NCI-H1417 treated with DMSO at 0.1 percent for 48 hours (cell line): ENCODE results near the gene GLS.
"Not testable (repeated sequence)": the region's sequence is repeated elsewhere in the genome, so short reads cannot be mapped to it uniquely, and the experiment has no call there.

Source experiments
- DNase-seq: peaks from one replicate; lab custom pipeline; 2025; lab: John Stamatoyannopoulos, UW

Gene GLS

GRCh38 chr2:190932514-190932913 lies 51.9 kb downstream of the GLS start:
- DNase-seq, result no peak

- DNase-seq, result no peak
These were observed 52.7 kb downstream of the GLS start for GRCh38 chr2:190933361-190933760.

- no peak for DNase-seq
These were observed 54.4 kb downstream of the GLS start for GRCh38 chr2:190935054-190935453.

GRCh38 chr2:190938771-190939335 lies 58.2 kb downstream of the GLS start:
- DNase-seq, result no peak

GRCh38 chr2:190940454-190940853 lies 59.8 kb downstream of the GLS start:
- DNase-seq, result no peak

- DNase-seq, result no peak
These were observed 61.0 kb downstream of the GLS start for GRCh38 chr2:190941571-190941970.

- no peak for DNase-seq
These were observed 62.1 kb downstream of the GLS start for GRCh38 chr2:190942697-190943096.

GRCh38 chr2:190943706-190944105 lies 63.1 kb downstream of the GLS start:
- DNase-seq, result no peak

- no peak for DNase-seq
These were observed 66.5 kb downstream of the GLS start for GRCh38 chr2:190947141-190947540.

- no peak for DNase-seq
These were observed 67.2 kb downstream of the GLS start for GRCh38 chr2:190947711-190948251.

- no peak for DNase-seq
These were observed 68.0 kb downstream of the GLS start for GRCh38 chr2:190948671-190949070.

GRCh38 chr2:190950566-190950991 lies 70.0 kb downstream of the GLS start:
- DNase-seq, result no peak

- no peak for DNase-seq
These were observed 72.6 kb downstream of the GLS start for GRCh38 chr2:190953257-190953656.

GRCh38 chr2:190959911-190960788 lies 79.5 kb downstream of the GLS start:
- DNase-seq, result no peak

GRCh38 chr2:190961117-190961516 lies 80.5 kb downstream of the GLS start:
- not testable (repeated sequence) for DNase-seq

GRCh38 chr2:190961918-190962487 lies 81.4 kb downstream of the GLS start:
- no peak for DNase-seq

- DNase-seq, result no peak
These were observed 82.5 kb downstream of the GLS start for GRCh38 chr2:190963088-190963487.

GRCh38 chr2:190964170-190964795 lies 83.7 kb downstream of the GLS start:
- DNase-seq, result no peak

- no peak for DNase-seq
These were observed 85.1 kb downstream of the GLS start for GRCh38 chr2:190965580-190966222.

- no peak for DNase-seq
These were observed 87.9 kb downstream of the GLS start for GRCh38 chr2:190968522-190968921.

GRCh38 chr2:190970160-190970559 lies 89.5 kb downstream of the GLS start:
- no peak for DNase-seq
